Skeletal muscle satellite cell (primary cell): Measurements from ENCODE around the gene SH3PXD2B.

ENCODE experiments used
- H3K27me3 ChIP-seq: 2 replicates; pipeline ENCODE4 v1.7.0; 2013; ENCODE audit warnings: low read length; ENCODE audit not compliant: control insufficient read depth, insufficient read depth
- H3K36me3 ChIP-seq: 2 replicates; pipeline ENCODE4 v1.7.0; 2013; ENCODE audit warnings: mild to moderate bottlenecking, control low read depth, low read length; ENCODE audit not compliant: insufficient read depth
- H3K4me1 ChIP-seq: 2 replicates; pipeline ENCODE4 v1.7.0; 2013; ENCODE audit warnings: low read length; ENCODE audit not compliant: control insufficient read depth, insufficient read depth
- H3K4me2 ChIP-seq: 2 replicates; pipeline ENCODE4 v1.7.0; 2013; ENCODE audit warnings: mild to moderate bottlenecking, low read length
- H3K4me3 ChIP-seq: 2 replicates; pipeline ENCODE4 v1.7.0; 2013; ENCODE audit warnings: low read length
- H3K9ac ChIP-seq: 2 replicates; pipeline ENCODE4 v1.7.0; 2013; ENCODE audit warnings: mild to moderate bottlenecking, low read depth, low read length, moderate library complexity
- H3K9me3 ChIP-seq: replicated peaks from 2 replicates; pipeline ENCODE4 v1.7.0; 2013; ENCODE audit warnings: mild to moderate bottlenecking, control low read depth, low read length

Gene SH3PXD2B

GRCh38 chr5:172493461-172493860 lies 39.1 kb upstream of the SH3PXD2B start:
- Histone ChIP-seq H3K9ac (no peak overlapping the region), H3K4me3 (no peak overlapping the region), H3K27me3 (peaks cover 59% of the 10 kb centered on the region), H3K4me2 (no peak overlapping the region), H3K4me1 (peaks cover 5% of the 10 kb centered on the region), H3K36me3 (no peaks in the 10 kb centered on the region), H3K9me3 (no peaks in the 10 kb centered on the region)

DNA sequence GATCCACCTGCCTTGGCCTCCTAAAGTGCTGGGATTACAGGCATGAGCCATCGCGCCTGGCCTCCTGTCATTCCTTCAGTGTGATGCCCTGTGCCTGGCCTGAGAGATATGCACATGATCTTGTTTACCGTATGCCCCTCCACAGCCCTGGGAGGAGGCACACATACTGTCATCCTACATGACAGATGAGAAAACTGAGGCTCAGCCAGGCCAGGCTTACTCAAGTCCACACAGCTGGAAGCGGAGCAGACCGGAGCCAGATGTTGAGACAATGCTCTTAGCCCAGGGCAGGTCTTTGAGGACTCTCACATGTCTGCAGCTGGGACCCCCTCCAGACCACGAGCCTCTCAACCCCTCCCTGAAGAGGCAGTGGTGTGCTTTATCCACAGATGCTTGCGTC lies 38.7 kb upstream of the SH3PXD2B start:
- no peak overlapping the region for H3K9ac ChIP-seq
- H3K36me3 ChIP-seq, result no peaks in the 10 kb centered on the region
- H3K4me3 ChIP-seq, result no peak overlapping the region
- peaks cover 5% of the 10 kb centered on the region for H3K4me1 ChIP-seq
- peaks cover 62% of the 10 kb centered on the region for H3K27me3 ChIP-seq
- H3K9me3 ChIP-seq, result no peaks in the 10 kb centered on the region
- no peak overlapping the region for H3K4me2 ChIP-seq

- no peak overlapping the region for H3K9ac ChIP-seq
- peaks cover 66% of the 10 kb centered on the region for H3K27me3 ChIP-seq
- no peak overlapping the region for H3K4me3 ChIP-seq
- no peak overlapping the region for H3K4me2 ChIP-seq
- H3K36me3 ChIP-seq, result no peaks in the 10 kb centered on the region
- no peaks in the 10 kb centered on the region for H3K9me3 ChIP-seq
- peaks cover 5% of the 10 kb centered on the region for H3K4me1 ChIP-seq
These were observed 37.9 kb upstream of the SH3PXD2B start for GRCh38 chr5:172492097-172492840.

DNA sequence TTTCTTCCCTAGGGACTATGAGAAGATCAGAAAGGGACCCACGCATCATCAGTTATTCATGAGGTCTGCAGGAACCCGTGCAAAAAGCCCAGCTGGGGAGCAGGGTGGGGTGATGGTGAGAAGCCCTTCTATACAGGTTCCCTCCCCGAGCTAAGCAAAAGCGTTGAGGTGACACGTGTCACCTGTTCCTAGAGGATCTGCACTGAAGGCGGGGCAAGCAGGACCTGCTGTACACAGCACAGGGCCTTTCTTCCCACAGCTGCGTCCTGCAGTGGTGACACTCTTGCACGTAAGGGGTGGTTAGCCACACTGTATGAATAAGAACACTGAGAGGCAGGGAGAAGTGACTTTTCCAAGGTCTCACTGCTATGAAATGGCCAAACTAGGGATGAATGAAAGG lies 37.2 kb upstream of the SH3PXD2B start:
- Histone ChIP-seq H3K4me1 (no peaks in the 10 kb centered on the region), H3K27me3 (peaks cover 64% of the 10 kb centered on the region), H3K4me3 (no peak overlapping the region), H3K4me2 (no peak overlapping the region), H3K9me3 (no peaks in the 10 kb centered on the region), H3K36me3 (no peaks in the 10 kb centered on the region), H3K9ac (no peak overlapping the region)

- H3K4me2 ChIP-seq, result no peak overlapping the region
- peaks cover 60% of the 10 kb centered on the region for H3K27me3 ChIP-seq
- H3K9ac ChIP-seq, result no peak overlapping the region
- H3K36me3 ChIP-seq, result no peaks in the 10 kb centered on the region
- no peaks in the 10 kb centered on the region for H3K4me1 ChIP-seq
- H3K4me3 ChIP-seq, result no peak overlapping the region
- no peaks in the 10 kb centered on the region for H3K9me3 ChIP-seq
These were observed 36.5 kb upstream of the SH3PXD2B start for GRCh38 chr5:172490514-172491461.

GRCh38 chr5:172488221-172488620 lies 33.9 kb upstream of the SH3PXD2B start:
- H3K27me3 ChIP-seq, result peaks cover 36% of the 10 kb centered on the region
- no peaks in the 10 kb centered on the region for H3K4me1 ChIP-seq
- no peak overlapping the region for H3K4me2 ChIP-seq
- H3K4me3 ChIP-seq, result no peak overlapping the region
- H3K36me3 ChIP-seq, result no peaks in the 10 kb centered on the region
- no peak overlapping the region for H3K9ac ChIP-seq
- H3K9me3 ChIP-seq, result no peaks in the 10 kb centered on the region

GRCh38 chr5:172487671-172488070 lies 33.3 kb upstream of the SH3PXD2B start:
- Histone ChIP-seq H3K4me1 (no peaks in the 10 kb centered on the region), H3K9me3 (no peaks in the 10 kb centered on the region), H3K4me2 (no peak overlapping the region), H3K27me3 (peaks cover 31% of the 10 kb centered on the region), H3K4me3 (no peak overlapping the region), H3K9ac (no peak overlapping the region), H3K36me3 (no peaks in the 10 kb centered on the region)

DNA sequence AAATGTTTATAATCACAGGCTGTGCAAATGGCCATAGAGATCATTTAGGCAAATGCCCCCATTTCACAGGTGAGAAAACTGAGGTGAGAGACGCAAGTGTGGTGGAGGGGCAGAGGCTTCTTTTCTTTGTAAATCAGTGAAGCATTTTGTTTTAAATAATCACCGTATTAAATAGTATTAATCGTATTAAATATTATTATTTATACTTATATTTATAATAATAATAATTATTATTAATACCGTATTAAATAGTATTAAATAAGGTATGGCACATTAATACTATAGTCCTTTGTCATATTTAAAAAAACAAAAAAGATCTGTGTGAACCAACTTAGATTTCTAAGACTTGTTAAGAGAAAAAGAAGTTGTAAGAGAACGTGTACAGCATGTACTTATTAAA lies 32.6 kb upstream of the SH3PXD2B start:
- Histone ChIP-seq H3K4me3 (no peak overlapping the region), H3K36me3 (no peaks in the 10 kb centered on the region), H3K9me3 (no peaks in the 10 kb centered on the region), H3K4me2 (no peak overlapping the region), H3K9ac (no peak overlapping the region), H3K27me3 (peaks cover 25% of the 10 kb centered on the region), H3K4me1 (no peaks in the 10 kb centered on the region)

DNA sequence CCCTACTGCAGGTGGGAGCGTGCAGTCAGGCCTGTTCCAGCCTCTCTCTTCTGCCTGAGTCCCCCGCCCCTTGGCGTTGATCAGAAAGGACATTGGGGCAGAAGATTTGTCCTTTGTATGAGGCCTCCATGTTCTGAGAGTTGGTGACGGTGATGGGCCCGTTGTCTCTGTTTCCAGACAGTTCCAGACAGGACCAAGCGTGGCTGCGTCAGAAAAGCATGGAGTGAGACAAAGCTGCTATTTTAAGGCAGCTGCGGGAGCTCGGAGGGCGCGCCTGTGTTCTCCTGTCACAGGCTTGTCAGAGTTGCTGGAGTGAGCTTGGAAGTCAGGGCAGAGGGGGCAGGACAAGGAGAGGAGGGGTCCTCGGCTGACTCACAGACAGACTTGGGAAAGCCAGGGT lies 32.1 kb upstream of the SH3PXD2B start:
- Histone ChIP-seq H3K4me2 (no peak overlapping the region), H3K4me3 (no peak overlapping the region), H3K36me3 (no peaks in the 10 kb centered on the region), H3K27me3 (peaks cover 25% of the 10 kb centered on the region), H3K9ac (no peak overlapping the region), H3K9me3 (no peaks in the 10 kb centered on the region), H3K4me1 (no peaks in the 10 kb centered on the region)

DNA sequence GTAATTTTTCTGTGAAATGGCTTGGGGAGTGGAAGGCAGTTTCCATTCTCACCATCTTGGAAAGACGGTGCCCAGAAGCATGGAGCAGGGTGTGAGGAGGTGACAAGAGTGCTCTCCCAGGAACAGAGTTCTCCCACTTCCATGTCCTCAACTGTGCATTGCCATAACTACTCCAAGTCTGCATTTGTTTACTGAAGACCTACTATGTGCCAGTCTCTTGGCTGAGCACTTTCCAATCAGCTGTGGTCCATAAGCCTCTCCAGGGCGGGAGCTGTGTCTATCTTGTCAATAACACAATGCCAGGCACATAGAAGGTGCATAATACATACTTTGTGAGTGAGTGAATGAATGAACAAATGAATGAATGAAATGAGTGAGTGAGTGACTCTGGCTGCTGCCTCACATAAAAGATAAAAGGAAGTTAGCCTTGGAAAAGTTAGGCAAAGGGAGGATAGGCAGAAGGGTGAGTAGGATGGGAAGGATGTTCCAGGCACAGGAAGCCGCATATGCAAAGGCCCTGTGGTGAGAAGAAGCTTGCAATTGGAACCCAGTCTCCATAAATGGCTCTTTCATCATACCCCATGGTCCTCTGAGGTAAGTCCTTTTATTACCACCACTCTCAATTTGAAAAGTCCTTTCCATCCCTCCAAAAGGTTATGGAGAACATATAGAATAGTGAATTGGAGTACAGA lies 31.3 kb upstream of the SH3PXD2B start:
- H3K4me3 ChIP-seq, result no peak overlapping the region
- H3K4me2 ChIP-seq, result no peak overlapping the region
- no peak overlapping the region for H3K9ac ChIP-seq
- H3K9me3 ChIP-seq, result no peaks in the 10 kb centered on the region
- peaks cover 25% of the 10 kb centered on the region for H3K27me3 ChIP-seq
- H3K36me3 ChIP-seq, result no peaks in the 10 kb centered on the region
- H3K4me1 ChIP-seq, result no peaks in the 10 kb centered on the region

DNA sequence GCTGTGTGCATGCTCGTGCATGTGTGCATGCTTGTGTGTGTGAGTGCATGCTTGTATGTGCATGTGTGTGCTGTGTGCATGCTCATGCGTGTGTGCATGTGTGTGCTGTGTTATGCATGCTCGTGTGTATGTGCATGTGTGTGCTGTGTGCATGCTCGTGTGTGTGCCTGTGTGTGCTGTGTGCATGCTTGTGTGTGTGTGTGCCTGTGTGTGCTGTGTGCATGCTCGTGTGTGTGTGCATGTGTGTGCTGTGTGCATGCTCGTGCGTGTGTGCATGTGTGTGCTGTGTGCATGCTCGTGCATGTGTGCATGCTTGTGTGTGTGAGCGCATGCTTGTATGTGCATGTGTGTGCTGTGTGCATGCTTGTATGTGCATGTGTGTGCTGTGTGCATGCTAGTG lies 30.3 kb upstream of the SH3PXD2B start:
- H3K36me3 ChIP-seq, result no peaks in the 10 kb centered on the region
- peaks cover 22% of the 10 kb centered on the region for H3K27me3 ChIP-seq
- H3K9ac ChIP-seq, result no peak overlapping the region
- H3K9me3 ChIP-seq, result no peaks in the 10 kb centered on the region
- no peak overlapping the region for H3K4me2 ChIP-seq
- H3K4me1 ChIP-seq, result no peaks in the 10 kb centered on the region
- no peak overlapping the region for H3K4me3 ChIP-seq
